K562 (cell line): ENCODE data around the gene VSIG10L2.

Experiments
- CSDE1 ChIP-seq, 2 experiments: fragments of 450-650 bp; IDR thresholded peaks; 2 replicates each; pipeline ENCODE4 v1.6.1; 2016; ENCODE audit warnings: mild to moderate bottlenecking in 1 of 2
- EP300 ChIP-seq: IDR thresholded peaks from 2 replicates; pipeline ENCODE4 v1.6.1; 2012; ENCODE audit warnings: low read length, improper control_type of control experiment
- ETV1 ChIP-seq: fragments of 450-650 bp; conservative IDR thresholded peaks from 2 replicates; pipeline ENCODE4 v1.6.1; 2016; ENCODE audit warnings: missing genetic modification characterization, control low read depth, low read depth, missing compliant biosample characterization
- FIP1L1 ChIP-seq: fragments of 200-400 bp; formaldehyde crosslinking; IDR thresholded peaks from 2 replicates; pipeline ENCODE4 v1.6.1; 2018; ENCODE audit warnings: mild to moderate bottlenecking, low read depth, low read length; ENCODE audit not compliant: poor library complexity, severe bottlenecking
- FOXM1 ChIP-seq, 2 experiments: fragments of 450-650 bp in 1 of 2; sonication (generic) in 1 of 2; formaldehyde crosslinking in 1 of 2; IDR thresholded peaks; 2 replicates each; pipeline versions ENCODE4 v1.6.1 to v1.9.0; 2017 to 2022; ENCODE audit warnings: low read depth in 2 of 2, mild to moderate bottlenecking in 2 of 2, missing genetic modification reagents in 1 of 2, moderate library complexity in 1 of 2
- PCBP1 ChIP-seq: fragments of 200-400 bp; formaldehyde crosslinking; IDR thresholded peaks from 2 replicates; pipeline ENCODE4 v1.6.1; 2018; ENCODE audit warnings: mild to moderate bottlenecking, low read depth, low read length; ENCODE audit not compliant: poor library complexity, severe bottlenecking
- SRSF9 ChIP-seq: fragments of 200-400 bp; formaldehyde crosslinking; IDR thresholded peaks from 2 replicates; pipeline ENCODE4 v1.6.1; 2017; ENCODE audit warnings: low read depth, low read length, borderline replicate concordance
- ZNF384 ChIP-seq: IDR thresholded peaks from 2 replicates; pipeline ENCODE4 v1.6.1; 2012; ENCODE audit warnings: low read depth, low read length, improper control_type of control experiment
- TF ChIP-seq, protein P1 (sequence below): sonication (generic); formaldehyde crosslinking; IDR thresholded peaks from 2 replicates; pipeline ENCODE4 v1.8.0; 2022; ENCODE audit warnings: mild to moderate bottlenecking, missing genetic modification reagents
- TF ChIP-seq, protein P2 (sequence below): fragments of 250-450 bp; sonication (Bioruptor Pico); IDR thresholded peaks from 2 replicates; pipeline ENCODE4 v1.5.0; 2021
- TF ChIP-seq, protein P3 (sequence below), 2 experiments: IDR thresholded peaks in 1 of 2; conservative IDR thresholded peaks in 1 of 2; 2 replicates each; pipeline ENCODE4 v1.6.1; 2016; ENCODE audit warnings: low read depth in 2 of 2, mild to moderate bottlenecking in 1 of 2, missing compliant biosample characterization in 1 of 2, missing genetic modification characterization in 1 of 2, moderate library complexity in 1 of 2
- TF ChIP-seq, protein P4 (sequence below): fragments of 450-650 bp; IDR thresholded peaks from 2 replicates; pipeline ENCODE4 v1.6.1; 2017; ENCODE audit warnings: antibody characterized with exemption, mild to moderate bottlenecking
- TF ChIP-seq, protein P5 (sequence below), 3 experiments: IDR thresholded peaks in 2 of 3; conservative IDR thresholded peaks in 1 of 3; 2 replicates each; pipeline ENCODE4 v1.5.1; 2011 to 2012; ENCODE audit warnings: low read length in 3 of 3, mild to moderate bottlenecking in 3 of 3, control low read depth in 2 of 3, improper control_type of control experiment in 1 of 3, inconsistent platforms in 1 of 3, low read depth in 1 of 3, mixed read lengths in 1 of 3, moderate library complexity in 1 of 3; ENCODE audit not compliant: insufficient read depth in 2 of 3

DNA sequence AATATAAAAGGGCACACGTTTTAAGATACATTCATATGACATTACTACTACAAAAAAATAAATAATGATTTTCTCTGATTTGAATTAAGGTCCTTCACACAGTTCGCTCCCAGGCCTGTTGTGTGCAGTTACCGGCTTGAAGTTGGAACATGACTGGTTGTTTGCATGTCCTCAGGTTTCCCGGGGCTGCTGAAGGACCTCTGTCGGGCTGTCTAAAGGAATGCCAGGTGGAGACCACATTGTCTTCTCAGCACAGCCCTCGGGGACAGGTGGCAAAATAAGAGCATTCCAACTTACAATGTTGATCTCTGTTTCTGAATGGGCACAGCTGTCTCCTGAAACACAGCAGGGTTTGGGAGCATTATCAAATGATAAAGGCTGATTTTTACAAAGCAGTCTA, 14.9 kb downstream of the VSIG10L2 start:
- TF ChIP-seq PCBP1, result no peak
- TF ChIP-seq, protein P1, sequence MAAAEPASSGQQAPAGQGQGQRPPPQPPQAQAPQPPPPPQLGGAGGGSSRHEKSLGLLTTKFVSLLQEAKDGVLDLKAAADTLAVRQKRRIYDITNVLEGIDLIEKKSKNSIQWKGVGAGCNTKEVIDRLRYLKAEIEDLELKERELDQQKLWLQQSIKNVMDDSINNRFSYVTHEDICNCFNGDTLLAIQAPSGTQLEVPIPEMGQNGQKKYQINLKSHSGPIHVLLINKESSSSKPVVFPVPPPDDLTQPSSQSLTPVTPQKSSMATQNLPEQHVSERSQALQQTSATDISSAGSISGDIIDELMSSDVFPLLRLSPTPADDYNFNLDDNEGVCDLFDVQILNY, result no peak
- no peak for TF ChIP-seq SRSF9
- no peak for TF ChIP-seq FOXM1 (IDR thresholded peaks at IDR 0.05; ENCODE audit: low read depth)
- TF ChIP-seq FOXM1 (CRISPR knock-in tag; IDR thresholded peaks at IDR 0.05; ENCODE audit: low read depth), result no peak
- TF ChIP-seq, protein P2, sequence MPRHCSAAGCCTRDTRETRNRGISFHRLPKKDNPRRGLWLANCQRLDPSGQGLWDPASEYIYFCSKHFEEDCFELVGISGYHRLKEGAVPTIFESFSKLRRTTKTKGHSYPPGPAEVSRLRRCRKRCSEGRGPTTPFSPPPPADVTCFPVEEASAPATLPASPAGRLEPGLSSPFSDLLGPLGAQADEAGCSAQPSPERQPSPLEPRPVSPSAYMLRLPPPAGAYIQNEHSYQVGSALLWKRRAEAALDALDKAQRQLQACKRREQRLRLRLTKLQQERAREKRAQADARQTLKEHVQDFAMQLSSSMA (CRISPR knock-in tag), result no peak
- no peak for TF ChIP-seq CSDE1 (IDR thresholded peaks at IDR 0.05)
- TF ChIP-seq EP300, result no peak
- TF ChIP-seq, protein P3, sequence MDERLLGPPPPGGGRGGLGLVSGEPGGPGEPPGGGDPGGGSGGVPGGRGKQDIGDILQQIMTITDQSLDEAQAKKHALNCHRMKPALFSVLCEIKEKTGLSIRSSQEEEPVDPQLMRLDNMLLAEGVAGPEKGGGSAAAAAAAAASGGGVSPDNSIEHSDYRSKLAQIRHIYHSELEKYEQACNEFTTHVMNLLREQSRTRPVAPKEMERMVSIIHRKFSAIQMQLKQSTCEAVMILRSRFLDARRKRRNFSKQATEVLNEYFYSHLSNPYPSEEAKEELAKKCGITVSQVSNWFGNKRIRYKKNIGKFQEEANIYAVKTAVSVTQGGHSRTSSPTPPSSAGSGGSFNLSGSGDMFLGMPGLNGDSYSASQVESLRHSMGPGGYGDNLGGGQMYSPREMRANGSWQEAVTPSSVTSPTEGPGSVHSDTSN (CRISPR knock-in tag; IDR thresholded peaks at IDR 0.05; ENCODE audit: low read depth), result no peak
- TF ChIP-seq, protein P3 (tag; conservative IDR thresholded peaks at IDR 0.05; ENCODE audit: low read depth), result no peak
- TF ChIP-seq, protein P4, sequence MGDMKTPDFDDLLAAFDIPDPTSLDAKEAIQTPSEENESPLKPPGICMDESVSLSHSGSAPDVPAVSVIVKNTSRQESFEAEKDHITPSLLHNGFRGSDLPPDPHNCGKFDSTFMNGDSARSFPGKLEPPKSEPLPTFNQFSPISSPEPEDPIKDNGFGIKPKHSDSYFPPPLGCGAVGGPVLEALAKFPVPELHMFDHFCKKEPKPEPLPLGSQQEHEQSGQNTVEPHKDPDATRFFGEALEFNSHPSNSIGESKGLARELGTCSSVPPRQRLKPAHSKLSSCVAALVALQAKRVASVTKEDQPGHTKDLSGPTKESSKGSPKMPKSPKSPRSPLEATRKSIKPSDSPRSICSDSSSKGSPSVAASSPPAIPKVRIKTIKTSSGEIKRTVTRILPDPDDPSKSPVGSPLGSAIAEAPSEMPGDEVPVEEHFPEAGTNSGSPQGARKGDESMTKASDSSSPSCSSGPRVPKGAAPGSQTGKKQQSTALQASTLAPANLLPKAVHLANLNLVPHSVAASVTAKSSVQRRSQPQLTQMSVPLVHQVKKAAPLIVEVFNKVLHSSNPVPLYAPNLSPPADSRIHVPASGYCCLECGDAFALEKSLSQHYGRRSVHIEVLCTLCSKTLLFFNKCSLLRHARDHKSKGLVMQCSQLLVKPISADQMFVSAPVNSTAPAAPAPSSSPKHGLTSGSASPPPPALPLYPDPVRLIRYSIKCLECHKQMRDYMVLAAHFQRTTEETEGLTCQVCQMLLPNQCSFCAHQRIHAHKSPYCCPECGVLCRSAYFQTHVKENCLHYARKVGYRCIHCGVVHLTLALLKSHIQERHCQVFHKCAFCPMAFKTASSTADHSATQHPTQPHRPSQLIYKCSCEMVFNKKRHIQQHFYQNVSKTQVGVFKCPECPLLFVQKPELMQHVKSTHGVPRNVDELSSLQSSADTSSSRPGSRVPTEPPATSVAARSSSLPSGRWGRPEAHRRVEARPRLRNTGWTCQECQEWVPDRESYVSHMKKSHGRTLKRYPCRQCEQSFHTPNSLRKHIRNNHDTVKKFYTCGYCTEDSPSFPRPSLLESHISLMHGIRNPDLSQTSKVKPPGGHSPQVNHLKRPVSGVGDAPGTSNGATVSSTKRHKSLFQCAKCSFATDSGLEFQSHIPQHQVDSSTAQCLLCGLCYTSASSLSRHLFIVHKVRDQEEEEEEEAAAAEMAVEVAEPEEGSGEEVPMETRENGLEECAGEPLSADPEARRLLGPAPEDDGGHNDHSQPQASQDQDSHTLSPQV, result no peak
- TF ChIP-seq ZNF384, result no peak
- TF ChIP-seq ETV1, result no peak
- TF ChIP-seq FIP1L1, result no peak
- TF ChIP-seq, protein P5, sequence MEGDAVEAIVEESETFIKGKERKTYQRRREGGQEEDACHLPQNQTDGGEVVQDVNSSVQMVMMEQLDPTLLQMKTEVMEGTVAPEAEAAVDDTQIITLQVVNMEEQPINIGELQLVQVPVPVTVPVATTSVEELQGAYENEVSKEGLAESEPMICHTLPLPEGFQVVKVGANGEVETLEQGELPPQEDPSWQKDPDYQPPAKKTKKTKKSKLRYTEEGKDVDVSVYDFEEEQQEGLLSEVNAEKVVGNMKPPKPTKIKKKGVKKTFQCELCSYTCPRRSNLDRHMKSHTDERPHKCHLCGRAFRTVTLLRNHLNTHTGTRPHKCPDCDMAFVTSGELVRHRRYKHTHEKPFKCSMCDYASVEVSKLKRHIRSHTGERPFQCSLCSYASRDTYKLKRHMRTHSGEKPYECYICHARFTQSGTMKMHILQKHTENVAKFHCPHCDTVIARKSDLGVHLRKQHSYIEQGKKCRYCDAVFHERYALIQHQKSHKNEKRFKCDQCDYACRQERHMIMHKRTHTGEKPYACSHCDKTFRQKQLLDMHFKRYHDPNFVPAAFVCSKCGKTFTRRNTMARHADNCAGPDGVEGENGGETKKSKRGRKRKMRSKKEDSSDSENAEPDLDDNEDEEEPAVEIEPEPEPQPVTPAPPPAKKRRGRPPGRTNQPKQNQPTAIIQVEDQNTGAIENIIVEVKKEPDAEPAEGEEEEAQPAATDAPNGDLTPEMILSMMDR (IDR thresholded peaks at IDR 0.05 in 2 of 3, conservative IDR thresholded peaks at IDR 0.05 in 1 of 3; ENCODE audit: insufficient read depth in 2 of 3, low read depth in 1 of 3, low read length in 3 of 3), result no peak
